GM23248 (cell line): ENCODE measurements around the gene C16orf54. TPM values are rescaled to one million over a fixed set of nuclear protein-coding genes. Genes with fewer than 3 reads are reported as not detected.
"Not testable (repeated sequence)": the region's sequence is repeated elsewhere in the genome, so short reads cannot be mapped to it uniquely, and the experiment has no call there.

ENCODE experiments used
- DNase-seq: peaks from one replicate; pipeline ENCODE4 v3.0.0-alpha.2; 2015
- H2AFZ ChIP-seq: fragments of 200-600 bp; sonication (generic); 2 replicates; pipeline ENCODE4 v1.6.1; 2016; ENCODE audit warnings: antibody characterized with exemption
- H3F3A ChIP-seq: fragments of 200-600 bp; sonication (generic); 2 replicates; pipeline ENCODE4 v1.6.1; 2016; ENCODE audit warnings: mild to moderate bottlenecking, antibody characterized with exemption, mixed run types; ENCODE audit not compliant: insufficient read depth
- H3K27ac ChIP-seq: fragments of 200-600 bp; sonication (generic); 2 replicates; pipeline ENCODE4 v1.5.1; 2016; ENCODE audit warnings: mild to moderate bottlenecking
- H3K27me3 ChIP-seq: fragments of 200-600 bp; sonication (generic); replicated peaks from 2 replicates; pipeline ENCODE4 v1.6.1; 2016; ENCODE audit warnings: mild to moderate bottlenecking; ENCODE audit not compliant: insufficient read depth
- H3K36me3 ChIP-seq: fragments of 200-600 bp; sonication (generic); 2 replicates; pipeline ENCODE4 v1.6.1; 2016; ENCODE audit warnings: low read depth, mild to moderate bottlenecking
- H3K4me1 ChIP-seq: fragments of 200-600 bp; sonication (generic); 2 replicates; pipeline ENCODE4 v1.6.1; 2016; ENCODE audit warnings: mild to moderate bottlenecking; ENCODE audit not compliant: insufficient read depth
- H3K4me2 ChIP-seq: fragments of 200-600 bp; sonication (generic); one replicate; pipeline ENCODE4 v1.6.1; 2016; ENCODE audit warnings: mild to moderate bottlenecking; ENCODE audit not compliant: unreplicated experiment
- H3K4me3 ChIP-seq: fragments of 200-600 bp; sonication (generic); 2 replicates; pipeline ENCODE4 v1.5.1; 2016; ENCODE audit warnings: mild to moderate bottlenecking
- H3K79me2 ChIP-seq: fragments of 200-600 bp; sonication (generic); 2 replicates; pipeline ENCODE4 v1.6.1; 2016; ENCODE audit warnings: mild to moderate bottlenecking; ENCODE audit not compliant: insufficient read depth
- H3K9ac ChIP-seq: fragments of 200-600 bp; sonication (generic); 2 replicates; pipeline ENCODE4 v1.6.1; 2016; ENCODE audit warnings: mild to moderate bottlenecking
- H3K9me2 ChIP-seq: fragments of 200-600 bp; sonication (generic); 2 replicates; pipeline ENCODE4 v1.6.1; 2016; ENCODE audit warnings: mixed run types, mild to moderate bottlenecking, moderate library complexity; ENCODE audit not compliant: insufficient read depth
- H3K9me3 ChIP-seq: fragments of 200-600 bp; sonication (generic); one replicate; pipeline ENCODE4 v1.6.1; 2017; ENCODE audit warnings: low read depth
- H4K20me1 ChIP-seq: fragments of 200-600 bp; sonication (generic); 2 replicates; pipeline ENCODE4 v1.6.0; 2016; ENCODE audit not compliant: insufficient read depth
- EZH2 ChIP-seq: fragments of 200-600 bp; sonication (generic); IDR thresholded peaks from 2 replicates; pipeline ENCODE4 v1.6.1; 2018; ENCODE audit warnings: antibody characterized with exemption, mild to moderate bottlenecking; ENCODE audit not compliant: insufficient read depth, poor library complexity, severe bottlenecking
- EZH2phosphoT487 ChIP-seq: fragments of 200-600 bp; sonication (generic); IDR thresholded peaks from 2 replicates; pipeline ENCODE4 v1.6.1; 2018; ENCODE audit warnings: antibody characterized with exemption, moderate library complexity, mild to moderate bottlenecking, low read depth; ENCODE audit not compliant: insufficient read depth
- WGBS, 2 experiments: methylation state at CpG; one replicate each; pipeline ENCODE4 v1.1.6; 2015 to 2017; ENCODE audit warnings: low lambda C conversion rate in 2 of 2, low coverage in 1 of 2; ENCODE audit errors: missing lambda C conversion rate in 2 of 2; 5-methylcytosine and 5-hydroxymethylcytosine counted together
- in situ Hi-C: fragments of 300-500 bp; cut with MboI; formaldehyde crosslinking; loops from 2 replicates; pipeline ENCODE4 v1.15.0; 2020
- polyA plus RNA-seq: library from polyadenylated mRNA; unstranded; fragments of >200 nt; fragmentation: Nextera tagmentation; extraction: Ambion mirVana; gene quantifications from 2 replicates; pipeline ENCODE4 v1.2.1, GENCODE V29; 2016
- total RNA-seq: library from RNA; depleted of rRNA; stranded (reverse); fragments of >200 nt; shearing (Covaris generic); gene quantifications from 2 replicates; pipeline ENCODE4 v1.2.3, GENCODE V29; 2014

C16orf54 gene
- total and polyA plus RNA-seq, 2 experiments from 2014 or later, result not detected

- no peaks in the 10 kb centered on the region for H3K9me3 ChIP-seq
- no peaks in the 10 kb centered on the region for H3K4me1 ChIP-seq
- H2AFZ ChIP-seq, result no peak overlapping the region
- H3K4me3 ChIP-seq, result no peak overlapping the region
- TF ChIP-seq EZH2 (no peak), EZH2phosphoT487 (no peak)
- no peaks in the 10 kb centered on the region for H3K9me2 ChIP-seq
- no peak overlapping the region for H3K4me2 ChIP-seq
- no peaks in the 10 kb centered on the region for H3F3A ChIP-seq
- H3K36me3 ChIP-seq, result no peaks in the 10 kb centered on the region
- H3K27ac ChIP-seq, result no peak overlapping the region
- DNase-seq, result no peak
- no peaks in the 10 kb centered on the region for H3K79me2 ChIP-seq
- no peaks in the 10 kb centered on the region for H4K20me1 ChIP-seq
- WGBS, 2 experiments, result 38 to 50% methylated on average over 15 of the region's 15 CpGs
- peaks cover 9% of the 10 kb centered on the region for H3K27me3 ChIP-seq
- no peak overlapping the region for H3K9ac ChIP-seq
- in situ Hi-C loops, result no loop called here
These were observed 19.6 kb upstream of the C16orf54 start for GRCh38 chr16:29765167-29766032.

DNA sequence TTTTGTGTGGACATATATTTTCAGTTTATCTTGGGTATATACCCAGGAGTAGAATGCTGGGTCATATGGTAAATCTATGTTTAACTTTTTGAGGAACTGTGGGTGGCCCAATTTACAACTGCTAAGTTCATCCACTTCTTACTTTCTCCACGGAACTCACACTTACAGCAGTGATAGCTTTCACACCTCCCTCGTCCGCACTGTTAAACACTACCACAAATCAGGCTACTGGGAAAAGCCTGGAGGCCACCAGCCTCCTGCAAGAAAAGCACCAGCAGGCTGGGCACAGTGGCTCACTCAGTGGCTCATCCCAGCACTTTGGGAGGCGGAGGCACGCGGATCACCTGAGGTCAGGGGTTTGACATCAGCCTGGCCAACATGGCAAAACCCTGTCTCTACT is 17.5 kb upstream of the C16orf54 start:
- Histone ChIP-seq H3K27me3 (peaks cover 9% of the 10 kb centered on the region), H3K9me3 (no peaks in the 10 kb centered on the region), H3F3A (no peaks in the 10 kb centered on the region; the same call in 1 of the 2 replicates), H3K4me1 (0 out of 2 replicates have a peak, but pooled peaks cover under 1% of the 10 kb centered on the region), H2AFZ (no peak overlapping the region), H3K79me2 (no peaks in the 10 kb centered on the region), H3K27ac (no peak overlapping the region), H3K9ac (no peak overlapping the region), H3K4me3 (no peak overlapping the region), H3K4me2 (no peak overlapping the region), H3K9me2 (no peaks in the 10 kb centered on the region), H3K36me3 (no peaks in the 10 kb centered on the region), H4K20me1 (no peaks in the 10 kb centered on the region)
- TF ChIP-seq EZH2phosphoT487, result no peak
- TF ChIP-seq EZH2, result no peak
- 47 to 55% methylated on average over 6 of the region's 6 CpGs for WGBS, 2 experiments
- in situ Hi-C loops, result no loop called here
- DNase-seq, result no peak

DNA sequence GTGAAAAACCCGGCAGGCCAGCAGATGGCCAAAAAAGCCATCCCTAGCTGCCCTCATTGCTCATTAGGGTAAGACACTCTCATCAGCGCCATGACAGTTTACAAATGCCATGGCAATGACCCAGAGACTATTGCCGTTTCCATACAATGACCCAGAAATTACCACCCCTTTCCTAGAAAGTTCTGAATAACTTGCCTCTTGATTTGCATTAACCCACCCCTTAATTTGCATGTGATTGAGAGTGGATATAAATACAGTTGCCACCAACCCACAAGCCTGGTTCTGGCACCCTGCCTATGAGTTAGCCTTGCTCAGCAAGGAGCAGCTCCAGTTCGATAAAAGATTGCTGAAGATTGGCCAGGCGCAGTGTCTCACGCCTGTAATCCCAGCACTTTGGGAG is 16.1 kb upstream of the C16orf54 start:
- no peaks in the 10 kb centered on the region for H3K9me3 ChIP-seq
- 60 to 68% methylated on average over 6 of the region's 6 CpGs for WGBS, 2 experiments
- no peak overlapping the region for H3K4me3 ChIP-seq
- no peaks in the 10 kb centered on the region for H3K36me3 ChIP-seq
- no peak for DNase-seq
- TF ChIP-seq EZH2 (no peak), EZH2phosphoT487 (no peak)
- no peaks in the 10 kb centered on the region for H3K79me2 ChIP-seq
- no peak overlapping the region for H2AFZ ChIP-seq
- no peak overlapping the region for H3K27ac ChIP-seq
- H3K27me3 ChIP-seq, result peaks cover 9% of the 10 kb centered on the region
- in situ Hi-C loops, result no loop called here
- peaks cover 6% of the 10 kb centered on the region; the same call in 1 of the 2 replicates for H3F3A ChIP-seq
- peaks cover 9% of the 10 kb centered on the region; the same call in 1 of the 2 replicates for H3K4me1 ChIP-seq
- no peaks in the 10 kb centered on the region for H4K20me1 ChIP-seq
- H3K4me2 ChIP-seq, result no peak overlapping the region
- no peaks in the 10 kb centered on the region for H3K9me2 ChIP-seq
- no peak overlapping the region for H3K9ac ChIP-seq

- H2AFZ ChIP-seq, H3K27me3 ChIP-seq, H4K20me1 ChIP-seq, H3K9me2 ChIP-seq, H3K4me2 ChIP-seq, DNase-seq, H3K79me2 ChIP-seq, H3K4me3 ChIP-seq, H3K4me1 ChIP-seq, H3K36me3 ChIP-seq, H3K9ac ChIP-seq, H3F3A ChIP-seq, H3K9me3 ChIP-seq, H3K27ac ChIP-seq, in situ Hi-C loops: not testable (repeated sequence)
- WGBS, 2 experiments, result 57% methylated on average over 5 to 8 of the region's 8 CpGs
These were observed 15.5 kb upstream of the C16orf54 start for GRCh38 chr16:29761280-29761651.
